Activated CD4-positive, alpha-beta T cell treated with anti-CD3 and anti-CD28 coated beads for 36 hours (primary cell): ENCODE measurements around the gene RAB6C. TPM values are rescaled to one million over a fixed set of nuclear protein-coding genes. Genes with fewer than 3 reads are reported as not detected.
A peak's percentile ranks its signal among the peaks of the same experiment; 100 is the strongest.
"Not testable (repeated sequence)": the region's sequence is repeated elsewhere in the genome, so short reads cannot be mapped to it uniquely, and the experiment has no call there.

Source experiments
- ATAC-seq: fragments of 200-7000 bp; cut with Tn5 transposase; one replicate; pipeline ENCODE4 v1.10.0; 2021; ENCODE audit warnings: mild to moderate bottlenecking, moderate library complexity
- CTCF ChIA-PET: fragments of 350-600 bp; sonication (Branson Sonifier 250); formaldehyde crosslinking; loops from one replicate; lab custom pipeline; 2021; ENCODE audit warnings: antibody characterized with exemption; lab: Charles Lee
- POLR2A ChIA-PET: fragments of 350-600 bp; sonication (Branson Sonifier 250); formaldehyde crosslinking; loops from one replicate; lab custom pipeline; 2021; ENCODE audit warnings: antibody characterized with exemption, inconsistent platforms; lab: Charles Lee
- DNase-seq: peaks from one replicate; pipeline ENCODE4 v3.0.0-alpha.2; 2020
- H3K27ac Mint-ChIP-seq: one replicate; pipeline ENCODE4 v1.8.0; 2021; ENCODE audit warnings: mixed read lengths
- H3K27me3 Mint-ChIP-seq: one replicate; pipeline ENCODE4 v1.8.0; 2021; ENCODE audit warnings: mixed read lengths
- H3K36me3 Mint-ChIP-seq: one replicate; pipeline ENCODE4 v1.8.0; 2021; ENCODE audit warnings: low read depth, mixed read lengths
- H3K4me1 Mint-ChIP-seq: one replicate; pipeline ENCODE4 v1.8.0; 2021; ENCODE audit warnings: mixed read lengths
- H3K4me3 Mint-ChIP-seq: one replicate; pipeline ENCODE4 v1.8.0; 2021; ENCODE audit warnings: mild to moderate bottlenecking, moderate library complexity, mixed read lengths
- H3K9me3 Mint-ChIP-seq: one replicate; pipeline ENCODE4 v1.8.0; 2021; ENCODE audit warnings: low read depth, mixed read lengths
- intact Hi-C, 2 experiments: fragments of 100-400 bp; cut with DNase I in 1 of 2; cut with micrococcal nuclease in 1 of 2; formaldehyde crosslinking; loops; one replicate each; pipeline versions ENCODE4 v1.14.2 to v1.15.1; 2022 to 2024; cut with DNase I, micrococcal nuclease
- total RNA-seq, 2 experiments: library from RNA; stranded (reverse); gene quantifications; one replicate each; pipeline ENCODE4 v1.2.3, GENCODE V29; 2021

RAB6C gene
- total RNA-seq, 2 experiments from 2014 or later: not detected

DNA sequence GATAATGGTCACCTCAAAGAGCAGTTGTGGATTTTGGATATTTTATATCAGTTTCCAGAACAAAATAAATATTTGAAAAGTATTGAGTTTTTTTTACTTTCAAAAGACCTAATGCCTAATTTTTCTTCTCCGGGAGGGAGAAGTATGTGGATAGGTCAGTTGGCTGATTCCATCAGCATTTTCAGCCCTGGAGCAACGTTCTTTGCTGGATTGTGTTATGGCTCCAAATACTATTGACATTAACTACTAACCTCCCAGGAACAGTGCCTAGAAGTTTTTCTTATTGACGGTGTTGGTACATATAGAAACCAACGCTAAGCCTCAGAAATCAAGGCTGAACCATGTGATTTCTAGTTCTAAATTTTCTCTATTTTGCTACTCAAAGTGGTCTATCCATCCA is 20.7 kb upstream of the RAB6C start:
- H3K4me1 Mint-ChIP-seq, H3K27me3 Mint-ChIP-seq, H3K9me3 Mint-ChIP-seq, DNase-seq, intact Hi-C loops, H3K36me3 Mint-ChIP-seq, CTCF ChIA-PET, POLR2A ChIA-PET, H3K27ac Mint-ChIP-seq, ATAC-seq, H3K4me3 Mint-ChIP-seq: not testable (repeated sequence)

DNA sequence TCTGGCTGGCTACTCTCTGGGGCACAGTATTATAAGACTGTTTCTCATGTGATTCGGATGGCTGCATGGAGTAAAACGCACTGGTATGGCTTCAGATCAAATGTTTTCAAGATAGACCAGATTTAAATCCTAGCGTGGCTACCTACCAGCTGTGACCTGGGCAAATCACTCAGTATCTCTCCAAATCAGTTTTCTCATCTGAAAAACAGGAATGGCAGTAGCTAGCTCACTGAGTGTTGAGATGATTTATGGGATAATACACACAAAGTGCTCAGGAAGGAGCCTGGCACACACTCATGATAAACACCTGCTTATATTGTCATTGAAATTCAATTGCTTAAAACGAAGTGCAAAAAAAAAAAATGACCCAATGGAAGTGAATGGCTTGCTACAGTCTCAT is 10.9 kb upstream of the RAB6C start:
- peaks cover 14% of the 10 kb centered on the region for H3K27me3 Mint-ChIP-seq
- H3K9me3 Mint-ChIP-seq, H3K27ac Mint-ChIP-seq, H3K4me3 Mint-ChIP-seq, CTCF ChIA-PET, intact Hi-C loops, H3K4me1 Mint-ChIP-seq, ATAC-seq, DNase-seq, POLR2A ChIA-PET, H3K36me3 Mint-ChIP-seq: not testable (repeated sequence)

DNA sequence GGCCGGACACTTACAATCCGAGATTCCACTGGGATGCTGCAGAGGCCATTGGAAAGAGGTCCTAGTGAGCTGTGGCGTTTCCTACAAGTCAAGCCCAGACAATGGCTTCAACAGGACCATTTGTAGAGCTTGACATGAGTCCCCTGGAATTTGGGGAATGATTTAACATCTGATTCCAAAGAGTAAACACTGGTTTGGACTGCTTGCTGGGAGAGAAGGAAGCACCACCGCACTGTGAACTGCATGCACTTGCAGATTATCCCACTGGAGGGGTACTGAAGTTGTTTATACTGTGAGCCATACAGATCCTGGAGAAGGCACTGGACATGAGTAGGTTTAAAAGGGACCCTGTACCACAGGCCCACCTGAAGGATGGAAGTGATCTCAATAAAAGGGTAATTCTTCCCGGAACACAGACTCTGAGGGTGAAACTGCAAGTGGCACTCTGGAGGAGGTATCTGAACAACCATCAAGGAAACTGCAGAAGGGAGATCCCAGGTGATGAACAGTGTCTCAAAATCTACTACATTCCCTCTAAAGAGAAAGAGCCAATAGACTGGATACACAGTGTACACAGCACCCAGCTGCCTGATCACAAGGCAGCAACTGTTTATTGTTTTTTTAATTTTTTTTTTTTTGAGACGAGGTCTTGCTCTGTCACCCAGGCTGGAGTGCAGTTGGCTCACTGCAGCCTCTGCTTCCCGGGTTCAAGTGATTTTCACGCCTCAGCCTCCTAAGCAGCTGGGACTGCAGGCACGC is 4.3 kb upstream of the RAB6C start:
- Mint-ChIP-seq H3K9me3 (no peaks in the 10 kb centered on the region), H3K36me3 (no peaks in the 10 kb centered on the region), H3K27ac (no peak overlapping the region), H3K4me3 (no peak overlapping the region), H3K4me1 (peaks cover 2% of the 10 kb centered on the region), H3K27me3 (peaks cover 23% of the 10 kb centered on the region)
- no peak for ATAC-seq
- CTCF ChIA-PET: no interaction called here
- DNase-seq: no peak
- POLR2A ChIA-PET: no interaction called here
- intact Hi-C loops: no loop called here

DNA sequence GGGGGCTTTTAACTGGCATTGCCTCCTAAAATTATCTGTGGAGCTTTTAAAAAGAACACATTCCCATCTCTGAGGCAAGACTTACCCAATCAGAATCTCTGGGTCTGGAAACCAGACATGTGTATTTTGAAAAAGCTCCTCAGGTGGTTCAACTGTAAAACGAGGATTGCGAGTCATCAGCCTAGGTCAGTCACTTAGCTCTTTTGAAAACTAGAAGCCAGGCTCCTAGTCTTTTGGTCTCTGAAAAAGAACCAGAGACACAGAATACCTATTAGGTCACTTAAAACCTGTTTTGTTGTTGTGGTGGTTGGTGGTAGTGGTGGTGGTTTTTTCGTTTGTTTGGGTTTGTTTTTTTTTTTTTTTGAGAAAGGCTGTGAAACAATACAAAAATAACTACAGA is 2.5 kb upstream of the RAB6C start:
- POLR2A ChIA-PET, ATAC-seq, intact Hi-C loops, H3K4me1 Mint-ChIP-seq, H3K4me3 Mint-ChIP-seq, H3K36me3 Mint-ChIP-seq, H3K9me3 Mint-ChIP-seq, DNase-seq, CTCF ChIA-PET, H3K27ac Mint-ChIP-seq: not testable (repeated sequence)
- H3K27me3 Mint-ChIP-seq: peaks cover 26% of the 10 kb centered on the region

DNA sequence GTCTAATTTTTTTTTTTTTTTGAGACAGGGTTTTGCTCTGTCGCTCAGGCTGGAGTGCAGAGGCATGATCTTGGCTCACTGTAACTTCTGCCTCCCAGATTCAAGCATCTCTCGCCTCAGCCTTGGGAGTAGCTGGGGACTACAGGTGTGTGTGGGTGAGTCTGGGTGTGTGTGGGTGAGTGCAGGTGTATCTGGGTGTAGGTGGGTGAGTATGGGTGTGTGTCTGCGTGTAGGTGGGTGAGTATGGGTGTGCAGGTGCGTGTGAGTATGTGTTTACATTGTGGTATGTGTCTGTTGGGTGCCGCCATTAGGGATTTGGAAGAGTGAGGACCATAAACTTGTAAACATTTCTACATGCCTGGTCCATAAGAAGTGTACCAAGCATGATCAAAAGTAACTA is 1.5 kb upstream of the RAB6C start:
- no peaks in the 10 kb centered on the region for H3K9me3 Mint-ChIP-seq
- H3K27ac Mint-ChIP-seq: no peak overlapping the region
- H3K4me3 Mint-ChIP-seq: no peak overlapping the region
- ATAC-seq: no peak
- H3K4me1 Mint-ChIP-seq: peaks cover 5% of the 10 kb centered on the region
- intact Hi-C loops: no loop called here
- ChIA-PET POLR2A (no interaction called here), CTCF (no interaction called here)
- H3K27me3 Mint-ChIP-seq: peaks cover 28% of the 10 kb centered on the region
- DNase-seq: no peak
- H3K36me3 Mint-ChIP-seq: no peaks in the 10 kb centered on the region

DNA sequence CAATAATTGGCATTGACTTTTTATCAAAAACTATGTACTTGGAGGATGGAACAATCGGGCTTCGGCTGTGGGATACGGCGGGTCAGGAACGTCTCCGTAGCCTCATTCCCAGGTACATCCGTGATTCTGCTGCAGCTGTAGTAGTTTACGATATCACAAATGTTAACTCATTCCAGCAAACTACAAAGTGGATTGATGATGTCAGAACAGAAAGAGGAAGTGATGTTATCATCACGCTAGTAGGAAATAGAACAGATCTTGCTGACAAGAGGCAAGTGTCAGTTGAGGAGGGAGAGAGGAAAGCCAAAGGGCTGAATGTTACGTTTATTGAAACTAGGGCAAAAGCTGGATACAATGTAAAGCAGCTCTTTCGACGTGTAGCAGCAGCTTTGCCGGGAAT is 780 bp downstream of the RAB6C start:
- H3K4me1 Mint-ChIP-seq, DNase-seq, H3K36me3 Mint-ChIP-seq, H3K9me3 Mint-ChIP-seq, POLR2A ChIA-PET, intact Hi-C loops, H3K27ac Mint-ChIP-seq, CTCF ChIA-PET: not testable (repeated sequence)
- Mint-ChIP-seq H3K4me3 (peak overlapping the region; percentile 12), H3K27me3 (peaks cover 26% of the 10 kb centered on the region)
- peak; percentile 70 for ATAC-seq

DNA sequence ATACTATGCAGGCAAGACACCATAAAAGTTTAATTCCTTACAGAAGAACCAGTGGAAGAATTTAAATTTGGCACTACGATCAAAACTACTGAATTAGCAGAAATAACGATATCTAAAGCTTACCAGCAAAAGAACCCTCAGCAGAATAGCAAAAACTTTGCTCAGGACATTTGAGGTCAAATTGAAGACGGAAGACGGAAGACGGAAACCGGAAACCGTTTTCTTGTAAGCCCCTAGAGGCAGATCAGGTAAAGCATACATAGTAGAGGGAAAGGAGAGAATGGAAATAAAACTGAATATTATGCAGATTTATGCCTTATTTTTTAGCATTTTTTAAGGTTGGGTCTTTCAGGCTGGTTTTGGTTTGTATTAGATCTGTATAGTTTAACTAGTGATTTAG is 2.2 kb downstream of the RAB6C start:
- H3K4me3 Mint-ChIP-seq, H3K27ac Mint-ChIP-seq, H3K9me3 Mint-ChIP-seq, ATAC-seq, DNase-seq, intact Hi-C loops, H3K4me1 Mint-ChIP-seq, CTCF ChIA-PET, POLR2A ChIA-PET, H3K36me3 Mint-ChIP-seq: not testable (repeated sequence)
- H3K27me3 Mint-ChIP-seq: peaks cover 30% of the 10 kb centered on the region

DNA sequence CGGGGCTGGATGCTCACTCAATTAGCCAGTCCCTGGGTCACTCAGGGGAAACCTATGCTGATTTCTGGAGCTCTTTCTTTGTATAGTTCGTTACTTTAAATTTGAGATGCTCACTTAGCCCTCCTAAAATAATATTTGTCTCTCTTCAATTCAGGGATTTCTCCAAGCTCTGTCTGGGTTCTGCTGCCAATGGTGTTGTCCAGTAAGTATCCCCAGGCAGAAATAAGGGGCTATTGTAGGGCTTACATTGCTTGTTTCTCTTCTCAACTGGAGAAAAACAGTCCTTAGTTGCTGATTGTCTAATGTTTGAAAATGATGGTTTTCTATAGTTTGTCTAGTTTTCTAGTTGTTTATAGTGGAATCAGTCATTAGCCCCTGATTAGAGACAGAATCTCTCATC is 5.0 kb downstream of the RAB6C start:
- no peaks in the 10 kb centered on the region for H3K36me3 Mint-ChIP-seq
- peaks cover 25% of the 10 kb centered on the region for H3K27me3 Mint-ChIP-seq
- ChIA-PET CTCF (no interaction called here), POLR2A (no interaction called here)
- H3K4me3 Mint-ChIP-seq: no peak overlapping the region
- no peak for DNase-seq
- H3K9me3 Mint-ChIP-seq: no peaks in the 10 kb centered on the region
- intact Hi-C loops: no loop called here
- peaks cover 3% of the 10 kb centered on the region for H3K4me1 Mint-ChIP-seq
- no peak overlapping the region for H3K27ac Mint-ChIP-seq
- ATAC-seq: no peak

DNA sequence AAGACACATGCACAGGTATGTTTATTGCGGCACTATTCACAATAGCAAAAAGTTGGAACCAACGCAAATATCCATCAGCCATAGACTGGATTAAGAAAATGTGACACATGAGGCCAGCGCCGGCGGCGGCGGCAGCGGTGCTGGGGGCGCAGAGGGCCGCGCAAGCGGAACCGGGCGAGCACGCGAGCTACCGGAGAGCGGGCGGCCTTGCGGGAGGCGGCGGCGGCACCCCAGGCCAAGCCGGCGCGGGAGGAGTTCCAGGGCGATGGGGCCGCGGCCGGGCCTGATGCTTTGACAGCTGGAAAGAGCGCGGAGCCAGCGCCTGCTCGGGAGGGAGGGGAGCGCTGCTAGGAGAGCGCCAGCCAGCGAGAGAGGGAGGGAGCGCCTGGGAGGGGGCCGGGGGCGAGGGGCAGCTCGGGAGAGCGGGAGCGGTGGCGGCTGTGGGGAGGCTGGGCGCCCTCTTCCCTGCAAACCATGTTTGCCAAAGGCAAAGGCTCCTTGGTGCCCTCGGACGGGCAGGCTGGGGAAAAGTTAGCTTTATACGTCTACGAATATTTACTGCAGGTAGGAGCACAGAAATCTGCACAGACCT is 13.0 kb downstream of the RAB6C start:
- ATAC-seq, H3K4me1 Mint-ChIP-seq, H3K27ac Mint-ChIP-seq, H3K36me3 Mint-ChIP-seq, DNase-seq, H3K4me3 Mint-ChIP-seq, H3K9me3 Mint-ChIP-seq, intact Hi-C loops, CTCF ChIA-PET, POLR2A ChIA-PET: not testable (repeated sequence)
- peaks cover 47% of the 10 kb centered on the region for H3K27me3 Mint-ChIP-seq

DNA sequence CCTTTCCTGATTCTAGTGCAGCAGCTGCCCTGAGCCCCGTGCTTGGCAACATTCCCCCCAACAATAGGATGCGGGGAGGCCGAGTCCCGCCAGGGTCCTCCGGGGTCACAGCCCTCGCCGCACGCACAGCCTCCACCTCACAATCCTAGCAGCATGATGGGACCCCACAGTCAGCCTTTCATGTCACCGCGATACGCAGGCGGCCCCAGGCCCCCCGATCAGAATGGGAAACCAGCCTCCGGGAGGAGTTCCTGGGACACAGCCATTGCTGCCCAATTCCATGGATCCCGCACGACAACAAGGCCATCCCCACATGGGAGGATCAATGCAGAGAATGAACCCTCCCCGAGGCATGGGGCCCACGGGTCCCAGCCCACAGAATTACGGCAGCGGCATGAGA is 13.7 kb downstream of the RAB6C start:
- H3K4me3 Mint-ChIP-seq, DNase-seq, H3K36me3 Mint-ChIP-seq, ATAC-seq, H3K27ac Mint-ChIP-seq, POLR2A ChIA-PET, CTCF ChIA-PET, H3K4me1 Mint-ChIP-seq, intact Hi-C loops, H3K9me3 Mint-ChIP-seq: not testable (repeated sequence)
- H3K27me3 Mint-ChIP-seq: peaks cover 46% of the 10 kb centered on the region

DNA sequence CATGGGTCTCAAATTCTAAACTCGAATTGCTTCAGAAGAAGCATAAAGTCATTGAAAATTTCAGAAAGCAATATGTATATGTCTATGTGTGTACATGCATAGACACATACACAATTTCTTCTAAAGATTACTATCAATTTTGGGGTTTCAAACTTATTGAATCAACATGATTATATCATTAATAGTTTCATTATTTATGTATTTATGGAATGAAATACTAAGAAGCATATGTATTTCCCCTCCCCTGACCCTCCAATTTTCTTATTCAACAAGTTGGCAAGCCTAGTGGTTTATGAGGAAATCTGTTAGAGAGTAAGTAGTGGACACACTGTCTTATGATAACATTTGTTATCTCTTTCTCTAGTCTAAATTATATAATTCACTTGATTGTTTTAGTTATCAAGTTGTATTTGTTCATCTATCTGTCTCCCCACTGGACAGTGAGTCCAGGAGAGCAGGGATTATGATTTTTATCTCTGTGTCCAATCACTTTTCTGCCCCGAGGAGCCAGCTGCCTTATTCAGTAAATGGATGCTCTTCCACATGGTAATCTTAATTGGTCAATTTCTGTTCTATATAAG is 17.3 kb downstream of the RAB6C start:
- ATAC-seq, H3K4me3 Mint-ChIP-seq, CTCF ChIA-PET, DNase-seq, intact Hi-C loops, POLR2A ChIA-PET, H3K9me3 Mint-ChIP-seq, H3K27ac Mint-ChIP-seq, H3K36me3 Mint-ChIP-seq, H3K4me1 Mint-ChIP-seq: not testable (repeated sequence)
- H3K27me3 Mint-ChIP-seq: peaks cover 35% of the 10 kb centered on the region

DNA sequence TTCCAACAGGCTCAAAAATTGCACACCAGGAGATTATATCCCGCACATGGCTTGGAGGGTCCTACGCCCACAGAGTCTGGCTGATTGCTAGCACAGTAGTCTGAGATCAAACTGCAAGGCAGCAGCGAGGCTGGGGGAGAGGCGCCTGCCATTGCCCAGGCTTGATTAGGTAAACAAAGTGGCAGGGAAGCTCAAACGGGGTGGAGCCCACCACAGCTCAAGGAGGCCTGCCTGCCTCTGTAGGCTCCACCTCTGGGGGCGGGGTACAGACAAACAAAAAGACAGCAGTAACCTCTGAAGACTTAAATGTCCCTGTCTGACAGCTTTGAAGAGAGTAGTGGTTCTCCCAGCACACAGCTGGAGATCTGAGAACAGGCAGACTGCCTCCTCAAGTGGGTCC is 19.3 kb downstream of the RAB6C start:
- H3K36me3 Mint-ChIP-seq, CTCF ChIA-PET, H3K4me3 Mint-ChIP-seq, DNase-seq, intact Hi-C loops, ATAC-seq, H3K27ac Mint-ChIP-seq, H3K9me3 Mint-ChIP-seq, H3K4me1 Mint-ChIP-seq: not testable (repeated sequence)
- POLR2A ChIA-PET: interaction anchor here (0.6 kb wide), 1 partner anchor 1310 kb away, joined by 3 read pairs; no protein-coding TSS in a partner anchor
- peaks cover 25% of the 10 kb centered on the region for H3K27me3 Mint-ChIP-seq
